ENCODE measurements around the gene STMN1. TPM values are rescaled to one million over a fixed set of nuclear protein-coding genes. Genes with fewer than 3 reads are reported as not detected.

The STMN1 gene
- total and polyA plus RNA-seq, 10 donors, result 40.3 to 174 (median 48.3) TPM

GRCh38 chr1:25870614-25871013, 35.6 kb downstream of the STMN1 start:
- Histone ChIP-seq H3K4me3 (no peak overlapping the region), H3K9me3 (no peaks in the 10 kb centered on the region), H3K4me1 (peaks cover 32 to 67% (median 57%) of the 10 kb centered on the region in 6 donors), H3K27me3 (replicated peaks in 1 of 7) (no peaks in the 10 kb centered on the region), H3K27ac (peak overlapping the region in 4 of 8 donors; percentile 36 to 87 (median 52)), H3K36me3 (peaks cover 0 to 29% (median 0%) of the 10 kb centered on the region in 6 donors)
- TF ChIP-seq POLR2A (IDR thresholded peaks at IDR 0.05), result no peak
- TF ChIP-seq CTCF (IDR thresholded peaks at IDR 0.05 in 8 of 11, conservative IDR thresholded peaks at IDR 0.05 in 3 of 11), result no peak
- TF ChIP-seq POLR2AphosphoS5 (IDR thresholded peaks at IDR 0.05), result no peak
- no peak for DNase-seq
- intact Hi-C loops (cut with DNase I; ENCODE audit: low total_unique reads), result loop anchor here (10.0 kb wide), 1 partner anchor 46 kb away; no protein-coding TSS in a partner anchor
- 81 to 89% (median 84%) methylated on average over 1 of the region's 1 CpG for WGBS, 5 donors

- DNase-seq, result peak; percentile 49
- 69 to 85% (median 75%) methylated on average over 5 to 6 of the region's 6 CpGs for WGBS, 5 donors
Observed at GRCh38 chr1:25869909-25870606, 36.2 kb downstream of the STMN1 start.

GRCh38 chr1:25867210-25867991, 38.8 kb downstream of the STMN1 start:
- H3K27ac ChIP-seq, result no peak overlapping the region
- no peak overlapping the region for H3K4me3 ChIP-seq
- no peak for TF ChIP-seq POLR2AphosphoS5 (IDR thresholded peaks at IDR 0.05)
- TF ChIP-seq POLR2A (IDR thresholded peaks at IDR 0.05), result no peak
- TF ChIP-seq CTCF (IDR thresholded peaks at IDR 0.05 in 8 of 11, conservative IDR thresholded peaks at IDR 0.05 in 3 of 11), result no peak
- peaks cover 0 to 59% (median 10%) of the 10 kb centered on the region in 6 donors for H3K36me3 ChIP-seq
- DNase-seq, result no peak
- H3K9me3 ChIP-seq, result no peaks in the 10 kb centered on the region
- no peaks in the 10 kb centered on the region for H3K27me3 ChIP-seq (replicated peaks in 1 of 7)
- 79 to 90% (median 82%) methylated on average over 9 of the region's 9 CpGs for WGBS, 5 donors
- H3K4me1 ChIP-seq, result peaks cover 16 to 36% (median 28%) of the 10 kb centered on the region in 6 donors
- intact Hi-C loops (cut with DNase I; ENCODE audit: low total_unique reads), result no loop called here

More at GRCh38 chr1:25869909-25870606, 36.2 kb downstream of the STMN1 start:
- Histone ChIP-seq H3K4me3 (no peak overlapping the region), H3K4me1 (peaks cover 32 to 62% (median 54%) of the 10 kb centered on the region in 6 donors), H3K9me3 (no peaks in the 10 kb centered on the region), H3K27ac (peak overlapping the region in 2 of 8 donors; percentile 4 to 87), H3K27me3 (replicated peaks in 1 of 7) (no peaks in the 10 kb centered on the region), H3K36me3 (peaks cover 0 to 34% (median 0%) of the 10 kb centered on the region in 6 donors)
- TF ChIP-seq CTCF (IDR thresholded peaks at IDR 0.05 in 8 of 11, conservative IDR thresholded peaks at IDR 0.05 in 3 of 11), result no peak
- TF ChIP-seq POLR2AphosphoS5 (IDR thresholded peaks at IDR 0.05), result peak in 1 of 3 donors; percentile 39
- TF ChIP-seq POLR2A (IDR thresholded peaks at IDR 0.05), result no peak
- intact Hi-C loops (cut with DNase I; ENCODE audit: low total_unique reads), result loop anchor here (10.0 kb wide), 1 partner anchor 45 kb away; no protein-coding TSS in a partner anchor

- no peak for DNase-seq
- Histone ChIP-seq H3K36me3 (peaks cover 0 to 62% (median 10%) of the 10 kb centered on the region in 6 donors), H3K27ac (no peak overlapping the region), H3K9me3 (no peaks in the 10 kb centered on the region), H3K4me3 (no peak overlapping the region), H3K4me1 (peaks cover 5 to 36% (median 23%) of the 10 kb centered on the region in 6 donors), H3K27me3 (replicated peaks in 1 of 7) (no peaks in the 10 kb centered on the region)
- TF ChIP-seq POLR2AphosphoS5 (IDR thresholded peaks at IDR 0.05), result no peak
- TF ChIP-seq POLR2A (IDR thresholded peaks at IDR 0.05), result no peak
- no peak for TF ChIP-seq CTCF (IDR thresholded peaks at IDR 0.05 in 8 of 11, conservative IDR thresholded peaks at IDR 0.05 in 3 of 11)
- intact Hi-C loops (cut with DNase I; ENCODE audit: low total_unique reads), result no loop called here
- 76 to 90% (median 84%) methylated on average over 1 of the region's 1 CpG for WGBS, 5 donors
Observed at GRCh38 chr1:25866288-25866687, 39.9 kb downstream of the STMN1 start.
